H1 (cell line): ENCODE measurements around the gene MSH2. TPM values are rescaled to one million over a fixed set of nuclear protein-coding genes. Genes with fewer than 3 reads are reported as not detected.

ENCODE experiments used
- CTCF ChIA-PET: fragments of 300-600 bp; sonication (Branson Sonifier 250); formaldehyde crosslinking; loops from one replicate; lab custom pipeline; 2021; ENCODE audit not compliant: partially characterized antibody; lab: Charles Lee
- POLR2A ChIA-PET: fragments of 300-600 bp; sonication (Branson Sonifier 250); formaldehyde crosslinking; loops from one replicate; lab custom pipeline; 2021; ENCODE audit warnings: inconsistent platforms; ENCODE audit not compliant: partially characterized antibody; lab: Charles Lee
- DNase-seq, 2 experiments: peaks; one replicate each; pipeline versions ENCODE4 v3.0.0 to v3.0.0-alpha.2; 2010 to 2022; ENCODE audit warnings: low spot score in 2 of 2, low read depth in 1 of 2, mixed read lengths in 1 of 2
- FAIRE-seq: peaks from 2 replicates; lab custom pipeline; 2011; peaks lifted over from hg19 to GRCh38; lab: Jason Lieb, UNC
- H2AFZ ChIP-seq: 2 replicates; pipeline ENCODE4 v1.8.1; 2012; ENCODE audit warnings: low read length, inconsistent platforms
- H2AK5ac ChIP-seq: 2 replicates; pipeline ENCODE4 v1.6.1; 2013; ENCODE audit warnings: low read depth, low read length
- H2BK120ac ChIP-seq: replicated peaks from 2 replicates; pipeline ENCODE3; 2013; ENCODE audit warnings: low read depth, low read length, inconsistent platforms
- H2BK12ac ChIP-seq: 2 replicates; pipeline ENCODE4 v1.6.1; 2013; ENCODE audit warnings: low read depth, low read length
- H2BK15ac ChIP-seq: 2 replicates; pipeline ENCODE4 v1.6.1; 2013; ENCODE audit warnings: low read length
- H2BK20ac ChIP-seq: 2 replicates; pipeline ENCODE4 v1.6.1; 2013; ENCODE audit warnings: low read length
- H2BK5ac ChIP-seq: 2 replicates; pipeline ENCODE4 v1.6.1; 2013; ENCODE audit warnings: low read depth, low read length
- H3K14ac ChIP-seq: 2 replicates; pipeline ENCODE4 v1.6.1; 2013; ENCODE audit warnings: inconsistent platforms; ENCODE audit not compliant: insufficient read length
- H3K18ac ChIP-seq: 2 replicates; pipeline ENCODE4 v1.6.1; 2013; ENCODE audit warnings: low read length; ENCODE audit errors: extremely low read depth
- H3K23ac ChIP-seq: 2 replicates; pipeline ENCODE4 v1.6.1; 2013; ENCODE audit warnings: inconsistent platforms; ENCODE audit not compliant: insufficient read length
- H3K23me2 ChIP-seq: 2 replicates; pipeline ENCODE4 v1.6.1; 2013; ENCODE audit warnings: low read depth, low read length
- H3K27ac ChIP-seq: 2 replicates; pipeline ENCODE4 v1.6.1; 2011; ENCODE audit warnings: low read depth, low read length, inconsistent platforms
- H3K27me3 ChIP-seq, 4 experiments: replicated peaks in 1 of 4; 1 replicate in 1 of 4; 2 replicates in 3 of 4; pipeline versions ENCODE4 v1.6.1 to v1.8.1; 2011 to 2013; ENCODE audit warnings: low read length in 3 of 4, mild to moderate bottlenecking in 3 of 4, inconsistent platforms in 2 of 4, mixed read lengths in 2 of 4, moderate library complexity in 1 of 4; ENCODE audit not compliant: control insufficient read depth in 3 of 4, insufficient read depth in 3 of 4; ENCODE audit errors: extremely low read depth in 1 of 4
- H3K36me3 ChIP-seq, 4 experiments: 2 replicates each; pipeline versions ENCODE4 v1.6.1 to v1.8.1; 2011 to 2013; ENCODE audit warnings: mild to moderate bottlenecking in 4 of 4, low read length in 3 of 4, moderate library complexity in 2 of 4, control low read depth in 1 of 4, inconsistent platforms in 1 of 4; ENCODE audit not compliant: insufficient read depth in 4 of 4, control insufficient read depth in 2 of 4
- H3K4ac ChIP-seq: replicated peaks from 2 replicates; pipeline ENCODE3; 2013; ENCODE audit warnings: low read length, low read depth, mixed read lengths, inconsistent platforms; ENCODE audit not compliant: insufficient read length
- H3K4me1 ChIP-seq, 4 experiments: replicated peaks in 1 of 4; 1 replicate in 1 of 4; 2 replicates in 3 of 4; pipeline versions ENCODE4 v1.6.1 to v1.8.1; 2011 to 2013; ENCODE audit warnings: low read length in 3 of 4, inconsistent platforms in 2 of 4, mixed read lengths in 1 of 4; ENCODE audit not compliant: insufficient read depth in 4 of 4, control insufficient read depth in 3 of 4
- H3K4me2 ChIP-seq, 2 experiments: 2 replicates each; pipeline versions ENCODE4 v1.6.1 to v1.8.1; 2011 to 2013; ENCODE audit warnings: low read depth in 2 of 2, low read length in 2 of 2, control low read depth in 1 of 2, inconsistent platforms in 1 of 2, mild to moderate bottlenecking in 1 of 2; ENCODE audit not compliant: insufficient read depth in 1 of 2
- H3K4me3 ChIP-seq, 4 experiments: fragments of 200-600, 300-600 bp in 1 of 4; sonication (generic), shearing (Covaris generic), sonication (Bioruptor Twin) in 1 of 4; 2 replicates each; pipeline versions ENCODE4 v1.5.1 to v1.8.1; 2011 to 2016; ENCODE audit warnings: low read length in 4 of 4, low read depth in 3 of 4, control low read depth in 2 of 4, inconsistent platforms in 2 of 4, mild to moderate bottlenecking in 2 of 4, mixed read lengths in 1 of 4, moderate library complexity in 1 of 4; ENCODE audit not compliant: insufficient read depth in 2 of 4; ENCODE audit errors: extremely low read depth in 1 of 4
- H3K56ac ChIP-seq: replicated peaks from 2 replicates; pipeline ENCODE3; 2013; ENCODE audit warnings: low read depth, mild to moderate bottlenecking, mixed read lengths, low read length, inconsistent platforms; ENCODE audit not compliant: insufficient read length
- H3K79me1 ChIP-seq: 2 replicates; pipeline ENCODE4 v1.6.1; 2013; ENCODE audit warnings: low read depth, low read length, control low read depth
- H3K79me2 ChIP-seq, 2 experiments: 2 replicates each; pipeline versions ENCODE4 v1.6.1 to v1.8.1; 2012 to 2013; ENCODE audit warnings: low read length in 2 of 2, mild to moderate bottlenecking in 2 of 2, inconsistent platforms in 1 of 2; ENCODE audit not compliant: insufficient read depth in 2 of 2, control insufficient read depth in 1 of 2
- H3K9ac ChIP-seq, 4 experiments: replicated peaks in 1 of 4; 1 replicate in 1 of 4; 2 replicates in 3 of 4; pipeline versions ENCODE4 v1.6.1 to v1.8.1; 2011 to 2013; ENCODE audit warnings: low read depth in 3 of 4, low read length in 3 of 4, control low read depth in 2 of 4, mild to moderate bottlenecking in 2 of 4, moderate library complexity in 2 of 4, inconsistent platforms in 1 of 4; ENCODE audit errors: extremely low read depth in 1 of 4
- H3K9me3 ChIP-seq, 2 experiments: 2 replicates each; pipeline versions ENCODE4 v1.6.1 to v1.8.1; 2012 to 2013; ENCODE audit warnings: mild to moderate bottlenecking in 2 of 2, moderate library complexity in 2 of 2, control low read depth in 1 of 2, inconsistent platforms in 1 of 2, low read depth in 1 of 2, low read length in 1 of 2, mixed read lengths in 1 of 2; ENCODE audit not compliant: insufficient read depth in 2 of 2
- H4K20me1 ChIP-seq, 2 experiments: replicated peaks in 1 of 2; 2 replicates each; pipeline versions ENCODE3 to v1.8.1; 2011 to 2013; ENCODE audit warnings: inconsistent platforms in 2 of 2, low read length in 2 of 2, mild to moderate bottlenecking in 1 of 2; ENCODE audit not compliant: insufficient read depth in 2 of 2, control insufficient read depth in 1 of 2
- H4K5ac ChIP-seq: 2 replicates; pipeline ENCODE4 v1.6.1; 2013; ENCODE audit warnings: low read length, low read depth, mixed read lengths, inconsistent platforms; ENCODE audit not compliant: insufficient read length
- H4K8ac ChIP-seq: 2 replicates; pipeline ENCODE4 v1.8.0; 2013; ENCODE audit warnings: mild to moderate bottlenecking, moderate library complexity, low read length, inconsistent platforms; ENCODE audit not compliant: insufficient read depth; ENCODE audit errors: extremely low read depth
- H4K91ac ChIP-seq: replicated peaks from 2 replicates; pipeline ENCODE3; 2013; ENCODE audit warnings: low read length, mixed read lengths, inconsistent platforms; ENCODE audit not compliant: insufficient read length
- BACH1 ChIP-seq: IDR thresholded peaks from 2 replicates; pipeline ENCODE4 v1.6.1; 2012; ENCODE audit warnings: low read length, improper control_type of control experiment
- BCL11A ChIP-seq, 2 experiments: IDR thresholded peaks; one replicate each; pipeline ENCODE4 v1.6.1; 2011; ENCODE audit warnings: low read depth in 2 of 2, low read length in 2 of 2, mild to moderate bottlenecking in 2 of 2
- CBX8 ChIP-seq: fragments of 300-800, 300-1000 bp; sonication (generic); IDR thresholded peaks from 2 replicates; pipeline ENCODE4 v1.7.1; 2016; ENCODE audit warnings: low read depth, low read length, borderline replicate concordance
- CHD1 ChIP-seq: IDR thresholded peaks from 2 replicates; pipeline ENCODE4 v1.6.1; 2012; ENCODE audit warnings: low read depth, low read length, improper control_type of control experiment
- CTBP2 ChIP-seq: IDR thresholded peaks from 2 replicates; pipeline ENCODE4 v1.7.0; 2011; ENCODE audit warnings: borderline replicate concordance, mild to moderate bottlenecking, moderate library complexity, mixed read lengths, low read length; ENCODE audit not compliant: insufficient read depth, insufficient read length
- FOSL1 ChIP-seq: IDR thresholded peaks from 2 replicates; pipeline ENCODE4 v1.6.1; 2011; ENCODE audit warnings: mild to moderate bottlenecking, low read depth, low read length, moderate library complexity; ENCODE audit not compliant: insufficient read depth
- NANOG ChIP-seq: IDR thresholded peaks from 2 replicates; pipeline ENCODE4 v1.6.1; 2011; ENCODE audit warnings: low read length, low read depth, mild to moderate bottlenecking, inconsistent platforms; ENCODE audit not compliant: insufficient read depth, poor library complexity, severe bottlenecking
- NRF1 ChIP-seq: IDR thresholded peaks from 2 replicates; pipeline ENCODE4 v1.6.1; 2011; ENCODE audit warnings: mild to moderate bottlenecking, low read depth, low read length, improper control_type of control experiment
- POLR2A ChIP-seq, 2 experiments: IDR thresholded peaks; 1 replicate in 1 of 2; 2 replicates in 1 of 2; pipeline ENCODE4 v1.6.1; 2011; ENCODE audit warnings: low read depth in 2 of 2, low read length in 2 of 2, mild to moderate bottlenecking in 2 of 2; ENCODE audit errors: control extremely low read depth in 1 of 2
- RXRA ChIP-seq: IDR thresholded peaks from 2 replicates; pipeline ENCODE4 v1.6.1; 2011; ENCODE audit warnings: low read depth, mild to moderate bottlenecking, low read length, moderate library complexity; ENCODE audit not compliant: insufficient read depth
- SAP30 ChIP-seq: fragments of 300-600 bp; sonication (generic); IDR thresholded peaks from 2 replicates; pipeline ENCODE4 v1.7.1; 2012; ENCODE audit warnings: low read length, moderate library complexity, mild to moderate bottlenecking, inconsistent platforms; ENCODE audit not compliant: insufficient read depth, insufficient replicate concordance
- SIN3A ChIP-seq, 2 experiments: IDR thresholded peaks in 1 of 2; conservative IDR thresholded peaks in 1 of 2; 2 replicates each; pipeline ENCODE4 v1.6.1; 2011 to 2012; ENCODE audit warnings: low read length in 2 of 2, improper control_type of control experiment in 1 of 2, low read depth in 1 of 2, mild to moderate bottlenecking in 1 of 2
- ZNF274 ChIP-seq: IDR thresholded peaks from 2 replicates; pipeline ENCODE4 v1.7.0; 2012; ENCODE audit warnings: low read length, borderline replicate concordance; ENCODE audit errors: extremely low read depth
- WGBS, 2 experiments: shearing (Covaris generic) in 1 of 2; methylation state at CpG; one replicate each; pipeline versions ENCODE4 v1.1.6 to v1.1.7; 2013 to 2015; ENCODE audit warnings: low lambda C conversion rate in 2 of 2, mixed read lengths in 2 of 2, inconsistent platforms in 1 of 2, low coverage in 1 of 2, missing lambda C conversion rate in 1 of 2; ENCODE audit not compliant: insufficient replicate concordance in 2 of 2, insufficient coverage in 1 of 2, insufficient read length in 1 of 2; ENCODE audit errors: extremely low coverage in 1 of 2, missing lambda C conversion rate in 1 of 2; 5-methylcytosine and 5-hydroxymethylcytosine counted together
- polyA plus RNA-seq, 7 experiments: library from polyadenylated mRNA; depleted of rRNA in 3 of 7; stranded (reverse) in 5 of 7; unstranded in 2 of 7; fragments of >200 nt in 5 of 7; fragments of 200-250 nt in 2 of 7; gene quantifications; 1 replicate in 5 of 7; 2 replicates in 1 of 7; 4 replicates in 1 of 7; pipeline versions ENCODE4 v1.2.1 to v1.2.3, GENCODE V29; 2011 to 2013; ENCODE audit warnings: missing spikeins in 2 of 7, mixed read lengths in 2 of 7
- total RNA-seq: library from RNA; stranded (reverse); fragmentation: NEBNext Ultra II Directional; extraction: Animal tissue kit (Norgen Biotek cat#: 25700); gene quantifications from 2 replicates; pipeline ENCODE4 v1.2.1, GENCODE V29; 2021

Gene MSH2
- total and polyA plus RNA-seq, 2 of the 8 experiments (the other 6 are each of a cell fraction or from before 2014, with no cell fraction given) = 64.1 to 228 TPM

GRCh38 chr2:47359375-47359868 lies 43.5 kb upstream of the MSH2 start:
- H3K18ac ChIP-seq = no peak overlapping the region
- FAIRE-seq (no peak), DNase-seq (no peak)
- no peak overlapping the region for H2AFZ ChIP-seq
- no peak overlapping the region for H4K5ac ChIP-seq
- H4K91ac ChIP-seq = no peak overlapping the region
- 90% methylated on average over 10 of the region's 10 CpGs; no CpG with 5 or more reads in 1 of the 2 experiments for WGBS, 2 experiments
- ChIA-PET POLR2A (interaction anchor here (0.6 to 3.5 kb wide), 5 partner anchors 14 to 218 kb away, joined by 3 to 26 read pairs (median 3); no protein-coding TSS in a partner anchor), CTCF (interaction anchor here (0.5 to 1.0 kb wide), 4 partner anchors 15 to 744 kb away, joined by 3 read pairs; no protein-coding TSS in a partner anchor)
- H3K4ac ChIP-seq = no peak overlapping the region
- H4K8ac ChIP-seq = no peak overlapping the region
- H3K4me2 ChIP-seq = no peak overlapping the region
- no peak overlapping the region for H3K23ac ChIP-seq
- no peaks in the 10 kb centered on the region for H3K36me3 ChIP-seq
- no peak overlapping the region for H2BK15ac ChIP-seq
- H3K56ac ChIP-seq = no peak overlapping the region
- H3K9ac ChIP-seq = no peak overlapping the region
- H3K4me3 ChIP-seq = no peak overlapping the region
- H3K27ac ChIP-seq = no peak overlapping the region
- H2BK20ac ChIP-seq = no peak overlapping the region
- no peak overlapping the region for H2BK12ac ChIP-seq
- no peak overlapping the region for H2BK120ac ChIP-seq
- no peak overlapping the region for H2AK5ac ChIP-seq
- no peaks in the 10 kb centered on the region for H3K79me1 ChIP-seq
- no peaks in the 10 kb centered on the region for H3K23me2 ChIP-seq
- H3K79me2 ChIP-seq = no peaks in the 10 kb centered on the region
- no peaks in the 10 kb centered on the region for H3K9me3 ChIP-seq
- no peaks in the 10 kb centered on the region for H4K20me1 ChIP-seq
- H3K4me1 ChIP-seq = peaks cover 2 to 8% (median 5%) of the 10 kb centered on the region in 4 experiments; a peak in 5 of 7 replicates
- H3K27me3 ChIP-seq = 0 out of 7 replicates have a peak, but pooled peaks cover 0 to 3% (median 0%) of the 10 kb centered on the region in 4 experiments
- H2BK5ac ChIP-seq = no peak overlapping the region
- H3K14ac ChIP-seq = no peak overlapping the region
- TF ChIP-seq SAP30 (no peak), CTBP2 (no peak), POLR2A (IDR thresholded peaks at IDR 0.05; ENCODE audit: control extremely low read depth in 1 of 2, low read depth in 2 of 2, low read length in 2 of 2) (no peak), SIN3A (conservative IDR thresholded peaks at IDR 0.05 in 1 of 2, IDR thresholded peaks at IDR 0.05 in 1 of 2; ENCODE audit: low read depth in 1 of 2, low read length in 2 of 2) (no peak), NANOG (no peak), BCL11A (IDR thresholded peaks at IDR 0.05; ENCODE audit: low read depth in 2 of 2, low read length in 2 of 2) (no peak), ZNF274 (no peak), FOSL1 (no peak), CBX8 (no peak), NRF1 (no peak), CHD1 (no peak), BACH1 (no peak), RXRA (no peak)
